A549 (cell line): Measurements from ENCODE around the gene CNPY4.

Source experiments
- MAX ChIP-seq: IDR thresholded peaks from 2 replicates; pipeline ENCODE4 v1.6.1; 2012
- MYC ChIP-seq: IDR thresholded peaks from 2 replicates; pipeline ENCODE4 v1.6.1; 2012; ENCODE audit warnings: mild to moderate bottlenecking, inconsistent platforms, low read length, improper control_type of control experiment, borderline replicate concordance
- POLR2A ChIP-seq: IDR thresholded peaks from 2 replicates; pipeline ENCODE4 v1.6.1; 2012; ENCODE audit warnings: mild to moderate bottlenecking, low read length
- REST ChIP-seq: fragments of 200-600 bp; sonication (generic); IDR thresholded peaks from 2 replicates; pipeline ENCODE4 v1.6.1; 2016; ENCODE audit warnings: antibody characterized with exemption, mild to moderate bottlenecking, moderate library complexity
- RNF2 ChIP-seq: fragments of 200-600 bp; sonication (generic); IDR thresholded peaks from 2 replicates; pipeline ENCODE4 v1.6.1; 2016; ENCODE audit warnings: low read depth, mild to moderate bottlenecking, antibody characterized with exemption, moderate library complexity, borderline replicate concordance
- TF ChIP-seq, protein P1 (sequence below): fragments of >200 bp; sonication (Bioruptor Twin); formaldehyde crosslinking; IDR thresholded peaks from 3 replicates; pipeline ENCODE4 v1.5.1; 2016
- TF ChIP-seq, protein P2 (sequence below): IDR thresholded peaks from 2 replicates; pipeline ENCODE4 v1.6.1; 2012

- TF ChIP-seq MAX = no peak
- no peak for TF ChIP-seq REST
- TF ChIP-seq, protein P1, sequence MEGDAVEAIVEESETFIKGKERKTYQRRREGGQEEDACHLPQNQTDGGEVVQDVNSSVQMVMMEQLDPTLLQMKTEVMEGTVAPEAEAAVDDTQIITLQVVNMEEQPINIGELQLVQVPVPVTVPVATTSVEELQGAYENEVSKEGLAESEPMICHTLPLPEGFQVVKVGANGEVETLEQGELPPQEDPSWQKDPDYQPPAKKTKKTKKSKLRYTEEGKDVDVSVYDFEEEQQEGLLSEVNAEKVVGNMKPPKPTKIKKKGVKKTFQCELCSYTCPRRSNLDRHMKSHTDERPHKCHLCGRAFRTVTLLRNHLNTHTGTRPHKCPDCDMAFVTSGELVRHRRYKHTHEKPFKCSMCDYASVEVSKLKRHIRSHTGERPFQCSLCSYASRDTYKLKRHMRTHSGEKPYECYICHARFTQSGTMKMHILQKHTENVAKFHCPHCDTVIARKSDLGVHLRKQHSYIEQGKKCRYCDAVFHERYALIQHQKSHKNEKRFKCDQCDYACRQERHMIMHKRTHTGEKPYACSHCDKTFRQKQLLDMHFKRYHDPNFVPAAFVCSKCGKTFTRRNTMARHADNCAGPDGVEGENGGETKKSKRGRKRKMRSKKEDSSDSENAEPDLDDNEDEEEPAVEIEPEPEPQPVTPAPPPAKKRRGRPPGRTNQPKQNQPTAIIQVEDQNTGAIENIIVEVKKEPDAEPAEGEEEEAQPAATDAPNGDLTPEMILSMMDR = no peak
- no peak for TF ChIP-seq POLR2A
- TF ChIP-seq, protein P2, sequence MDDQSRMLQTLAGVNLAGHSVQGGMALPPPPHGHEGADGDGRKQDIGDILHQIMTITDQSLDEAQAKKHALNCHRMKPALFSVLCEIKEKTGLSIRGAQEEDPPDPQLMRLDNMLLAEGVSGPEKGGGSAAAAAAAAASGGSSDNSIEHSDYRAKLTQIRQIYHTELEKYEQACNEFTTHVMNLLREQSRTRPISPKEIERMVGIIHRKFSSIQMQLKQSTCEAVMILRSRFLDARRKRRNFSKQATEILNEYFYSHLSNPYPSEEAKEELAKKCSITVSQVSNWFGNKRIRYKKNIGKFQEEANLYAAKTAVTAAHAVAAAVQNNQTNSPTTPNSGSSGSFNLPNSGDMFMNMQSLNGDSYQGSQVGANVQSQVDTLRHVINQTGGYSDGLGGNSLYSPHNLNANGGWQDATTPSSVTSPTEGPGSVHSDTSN = no peak
- no peak for TF ChIP-seq MYC
- TF ChIP-seq RNF2 = no peak
Measured at GRCh38 chr7:100071018-100071723, 48.3 kb upstream of the CNPY4 start.
